A549 (cell line): ENCODE data around the gene TRIM41. TPM values are rescaled to one million over a fixed set of nuclear protein-coding genes. Genes with fewer than 3 reads are reported as not detected.

Source experiments
- CBX8 ChIP-seq: fragments of 200-600 bp; sonication (generic); IDR thresholded peaks from 2 replicates; pipeline ENCODE4 v1.6.1; 2016
- CEBPB ChIP-seq, 2 experiments: fragments of >200 bp in 1 of 2; sonication (Bioruptor Twin) in 1 of 2; formaldehyde crosslinking in 1 of 2; IDR thresholded peaks; 2 replicates each; pipeline ENCODE4 v1.6.1; 2012 to 2016
- CHD2 ChIP-seq: fragments of 150-350 bp; IDR thresholded peaks from 2 replicates; pipeline ENCODE4 v1.6.1; 2014; ENCODE audit warnings: low read length; ENCODE audit not compliant: partially characterized antibody
- EHMT2 ChIP-seq: fragments of 200-600 bp; sonication (generic); IDR thresholded peaks from 2 replicates; pipeline ENCODE4 v1.6.1; 2016; ENCODE audit warnings: antibody characterized with exemption, low read depth, mild to moderate bottlenecking, moderate library complexity
- ESRRA ChIP-seq: fragments of 150-350 bp; IDR thresholded peaks from 2 replicates; pipeline ENCODE4 v1.6.1; 2014; ENCODE audit warnings: mild to moderate bottlenecking, low read length, borderline replicate concordance
- HDAC2 ChIP-seq: fragments of 200-600 bp; sonication (generic); IDR thresholded peaks from 2 replicates; pipeline ENCODE4 v1.6.1; 2016
- HEYL ChIP-seq: fragments of 250-450 bp; sonication (Bioruptor Pico); IDR thresholded peaks from 2 replicates; pipeline ENCODE4 v1.8.0; 2021; ENCODE audit warnings: mild to moderate bottlenecking, moderate library complexity
- HOXA7 ChIP-seq: fragments of 250-450 bp; sonication (Bioruptor Pico); IDR thresholded peaks from 2 replicates; pipeline ENCODE4 v1.5.0; 2020; ENCODE audit warnings: mild to moderate bottlenecking, moderate library complexity
- HOXB13 ChIP-seq: fragments of 250-450 bp; sonication (Bioruptor Pico); IDR thresholded peaks from 2 replicates; pipeline ENCODE4 v1.5.0; 2020; ENCODE audit warnings: low read depth, mild to moderate bottlenecking, moderate library complexity
- MAFK ChIP-seq: fragments of 450-650 bp; IDR thresholded peaks from 2 replicates; pipeline ENCODE4 v1.6.1; 2014; ENCODE audit not compliant: partially characterized antibody
- NPAS2 ChIP-seq: fragments of 250-450 bp; sonication (Bioruptor Pico); IDR thresholded peaks from 2 replicates; pipeline ENCODE4 v1.8.0; 2022; ENCODE audit warnings: mild to moderate bottlenecking, moderate library complexity, borderline replicate concordance
- POLR2A ChIP-seq: IDR thresholded peaks from 2 replicates; pipeline ENCODE4 v1.6.1; 2012; ENCODE audit warnings: mild to moderate bottlenecking, low read length
- RARB ChIP-seq: fragments of 250-450 bp; sonication (Bioruptor Pico); IDR thresholded peaks from 2 replicates; pipeline ENCODE4 v1.8.0; 2021; ENCODE audit warnings: mild to moderate bottlenecking, moderate library complexity
- RCOR1 ChIP-seq: fragments of 150-350 bp; IDR thresholded peaks from 2 replicates; pipeline ENCODE4 v1.6.1; 2014; ENCODE audit warnings: antibody characterized with exemption, low read length, low read depth
- RFX5 ChIP-seq: fragments of 450-650 bp; IDR thresholded peaks from 2 replicates; pipeline ENCODE4 v1.7.1; 2014; ENCODE audit warnings: antibody characterized with exemption, mild to moderate bottlenecking, moderate library complexity
- SMC3 ChIP-seq: fragments of >200 bp; sonication (Bioruptor Twin); formaldehyde crosslinking; IDR thresholded peaks from 3 replicates; pipeline ENCODE4 v1.6.1; 2018; ENCODE audit warnings: inconsistent platforms
- SREBF2 ChIP-seq: fragments of 450-650 bp; IDR thresholded peaks from 2 replicates; pipeline ENCODE4 v1.6.1; 2014; ENCODE audit warnings: mild to moderate bottlenecking, moderate library complexity
- TFCP2L1 ChIP-seq: fragments of 250-450 bp; sonication (Bioruptor Pico); IDR thresholded peaks from 2 replicates; pipeline ENCODE4 v1.5.0; 2021; ENCODE audit warnings: mild to moderate bottlenecking
- TP53 ChIP-seq: fragments of 250-450 bp; sonication (Bioruptor Pico); IDR thresholded peaks from 2 replicates; pipeline ENCODE4 v1.5.0; 2021; ENCODE audit warnings: mild to moderate bottlenecking, moderate library complexity
- ZC3H11A ChIP-seq: fragments of 450-650 bp; IDR thresholded peaks from 2 replicates; pipeline ENCODE4 v1.6.1; 2014; ENCODE audit warnings: antibody characterized with exemption, mild to moderate bottlenecking
- polyA plus RNA-seq, 4 experiments: library from polyadenylated mRNA; depleted of rRNA in 3 of 4; stranded (reverse); fragments of >200 nt; fragmentation: RNase III in 1 of 4; extraction: RNeasy Plus Mini Kit Qiagen cat#74134 plus additional on column Dnase treatment in 1 of 4; gene quantifications; 2 replicates in 3 of 4; 3 replicates in 1 of 4; pipeline ENCODE4 v1.2.3, GENCODE V29; 2011 to 2017
- TF ChIP-seq, protein P1 (sequence below): fragments of 200-600 bp; sonication (generic); IDR thresholded peaks from 2 replicates; pipeline ENCODE4 v1.6.1; 2016; ENCODE audit warnings: antibody characterized with exemption, mild to moderate bottlenecking, moderate library complexity
- TF ChIP-seq, protein P2 (sequence below): fragments of 250-450 bp; sonication (Bioruptor Pico); IDR thresholded peaks from 2 replicates; pipeline ENCODE4 v1.5.0; 2020; ENCODE audit warnings: low read depth, mild to moderate bottlenecking, moderate library complexity
- TF ChIP-seq, protein P3 (sequence below): IDR thresholded peaks from 2 replicates; pipeline ENCODE4 v1.6.1; 2012
- TF ChIP-seq, protein P4 (sequence below): fragments of 250-450 bp; sonication (Bioruptor Pico); IDR thresholded peaks from 2 replicates; pipeline ENCODE4 v1.5.0; 2021; ENCODE audit warnings: mild to moderate bottlenecking, moderate library complexity, borderline replicate concordance
- TF ChIP-seq, protein P5 (sequence below): fragments of 450-650 bp; IDR thresholded peaks from 2 replicates; pipeline ENCODE4 v1.6.1; 2014; ENCODE audit warnings: antibody characterized with exemption

TRIM41 gene
- polyA plus RNA-seq, 2 of the 4 experiments (the other 2 are of a cell fraction): 22.7 to 32.5 TPM

DNA sequence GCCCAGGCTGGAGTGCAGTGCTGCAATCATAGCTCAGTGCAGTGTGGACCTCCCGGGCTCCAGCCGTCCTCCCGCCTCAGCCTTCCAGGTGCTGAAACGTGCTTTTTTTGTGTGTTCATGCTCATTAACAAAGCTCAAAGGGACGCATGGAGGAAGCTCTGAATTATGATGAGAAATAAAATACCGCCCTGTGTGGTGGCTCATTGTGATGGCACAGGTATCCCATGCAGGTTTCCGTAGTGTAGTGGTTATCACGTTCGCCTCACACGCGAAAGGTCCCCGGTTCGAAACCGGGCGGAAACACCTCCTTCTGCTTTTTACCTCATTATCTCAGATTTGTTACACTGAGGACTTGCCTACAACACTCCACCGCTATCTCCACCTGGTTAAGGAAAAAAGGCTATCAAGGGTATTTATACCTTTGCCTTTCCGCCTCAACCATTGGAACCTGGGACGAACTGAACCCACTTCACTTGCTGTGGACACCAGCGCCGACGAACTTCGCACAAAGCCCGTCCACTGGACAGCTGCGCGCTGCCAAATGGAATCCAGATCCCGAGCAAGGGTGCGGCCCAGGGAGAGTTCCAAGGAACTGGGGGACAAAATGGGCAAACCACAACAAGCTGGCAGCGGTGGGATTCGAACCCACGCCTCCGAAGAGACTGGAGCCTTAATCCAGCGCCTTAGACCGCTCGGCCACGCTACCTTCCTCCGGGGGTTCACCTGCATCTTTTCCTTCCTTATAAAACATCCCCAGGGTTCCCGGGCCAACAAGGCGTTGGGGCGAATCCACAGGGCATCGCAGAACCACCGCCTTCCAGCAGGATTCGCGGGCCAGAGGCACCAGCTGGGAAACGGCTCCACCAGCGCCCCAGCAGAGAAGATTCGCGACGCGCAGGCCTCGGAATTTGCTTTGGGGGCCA lies 49.4 kb upstream of the TRIM41 start (continued):
- TF ChIP-seq, protein P1, sequence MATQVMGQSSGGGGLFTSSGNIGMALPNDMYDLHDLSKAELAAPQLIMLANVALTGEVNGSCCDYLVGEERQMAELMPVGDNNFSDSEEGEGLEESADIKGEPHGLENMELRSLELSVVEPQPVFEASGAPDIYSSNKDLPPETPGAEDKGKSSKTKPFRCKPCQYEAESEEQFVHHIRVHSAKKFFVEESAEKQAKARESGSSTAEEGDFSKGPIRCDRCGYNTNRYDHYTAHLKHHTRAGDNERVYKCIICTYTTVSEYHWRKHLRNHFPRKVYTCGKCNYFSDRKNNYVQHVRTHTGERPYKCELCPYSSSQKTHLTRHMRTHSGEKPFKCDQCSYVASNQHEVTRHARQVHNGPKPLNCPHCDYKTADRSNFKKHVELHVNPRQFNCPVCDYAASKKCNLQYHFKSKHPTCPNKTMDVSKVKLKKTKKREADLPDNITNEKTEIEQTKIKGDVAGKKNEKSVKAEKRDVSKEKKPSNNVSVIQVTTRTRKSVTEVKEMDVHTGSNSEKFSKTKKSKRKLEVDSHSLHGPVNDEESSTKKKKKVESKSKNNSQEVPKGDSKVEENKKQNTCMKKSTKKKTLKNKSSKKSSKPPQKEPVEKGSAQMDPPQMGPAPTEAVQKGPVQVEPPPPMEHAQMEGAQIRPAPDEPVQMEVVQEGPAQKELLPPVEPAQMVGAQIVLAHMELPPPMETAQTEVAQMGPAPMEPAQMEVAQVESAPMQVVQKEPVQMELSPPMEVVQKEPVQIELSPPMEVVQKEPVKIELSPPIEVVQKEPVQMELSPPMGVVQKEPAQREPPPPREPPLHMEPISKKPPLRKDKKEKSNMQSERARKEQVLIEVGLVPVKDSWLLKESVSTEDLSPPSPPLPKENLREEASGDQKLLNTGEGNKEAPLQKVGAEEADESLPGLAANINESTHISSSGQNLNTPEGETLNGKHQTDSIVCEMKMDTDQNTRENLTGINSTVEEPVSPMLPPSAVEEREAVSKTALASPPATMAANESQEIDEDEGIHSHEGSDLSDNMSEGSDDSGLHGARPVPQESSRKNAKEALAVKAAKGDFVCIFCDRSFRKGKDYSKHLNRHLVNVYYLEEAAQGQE: no peak
- TF ChIP-seq RCOR1: no peak
- TF ChIP-seq HOXB13 (CRISPR knock-in tag): no peak
- 0 out of 3 replicates have a peak, but pooled peaks have one; percentile 16 for TF ChIP-seq SMC3
- peak in 1 of 2 experiments; percentile 23; a peak in 1 of 4 replicates for TF ChIP-seq CEBPB (IDR thresholded peaks at IDR 0.05)
- TF ChIP-seq CHD2: no peak
- TF ChIP-seq, protein P2, sequence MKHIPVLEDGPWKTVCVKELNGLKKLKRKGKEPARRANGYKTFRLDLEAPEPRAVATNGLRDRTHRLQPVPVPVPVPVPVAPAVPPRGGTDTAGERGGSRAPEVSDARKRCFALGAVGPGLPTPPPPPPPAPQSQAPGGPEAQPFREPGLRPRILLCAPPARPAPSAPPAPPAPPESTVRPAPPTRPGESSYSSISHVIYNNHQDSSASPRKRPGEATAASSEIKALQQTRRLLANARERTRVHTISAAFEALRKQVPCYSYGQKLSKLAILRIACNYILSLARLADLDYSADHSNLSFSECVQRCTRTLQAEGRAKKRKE (CRISPR knock-in tag): no peak; the same call in 1 of the 2 replicates
- TF ChIP-seq, protein P3, sequence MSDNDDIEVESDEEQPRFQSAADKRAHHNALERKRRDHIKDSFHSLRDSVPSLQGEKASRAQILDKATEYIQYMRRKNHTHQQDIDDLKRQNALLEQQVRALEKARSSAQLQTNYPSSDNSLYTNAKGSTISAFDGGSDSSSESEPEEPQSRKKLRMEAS: 0 out of 2 replicates have a peak, but pooled peaks have one; percentile 40
- no peak for TF ChIP-seq RFX5
- no peak for TF ChIP-seq HOXA7 (CRISPR knock-in tag)
- peak; percentile 59; the same call in 1 of the 2 replicates for TF ChIP-seq EHMT2
- TF ChIP-seq POLR2A: no peak
- no peak for TF ChIP-seq HEYL
- TF ChIP-seq HDAC2: no peak
- TF ChIP-seq ZC3H11A: no peak
- no peak for TF ChIP-seq NPAS2 (CRISPR knock-in tag)
- TF ChIP-seq, protein P4, sequence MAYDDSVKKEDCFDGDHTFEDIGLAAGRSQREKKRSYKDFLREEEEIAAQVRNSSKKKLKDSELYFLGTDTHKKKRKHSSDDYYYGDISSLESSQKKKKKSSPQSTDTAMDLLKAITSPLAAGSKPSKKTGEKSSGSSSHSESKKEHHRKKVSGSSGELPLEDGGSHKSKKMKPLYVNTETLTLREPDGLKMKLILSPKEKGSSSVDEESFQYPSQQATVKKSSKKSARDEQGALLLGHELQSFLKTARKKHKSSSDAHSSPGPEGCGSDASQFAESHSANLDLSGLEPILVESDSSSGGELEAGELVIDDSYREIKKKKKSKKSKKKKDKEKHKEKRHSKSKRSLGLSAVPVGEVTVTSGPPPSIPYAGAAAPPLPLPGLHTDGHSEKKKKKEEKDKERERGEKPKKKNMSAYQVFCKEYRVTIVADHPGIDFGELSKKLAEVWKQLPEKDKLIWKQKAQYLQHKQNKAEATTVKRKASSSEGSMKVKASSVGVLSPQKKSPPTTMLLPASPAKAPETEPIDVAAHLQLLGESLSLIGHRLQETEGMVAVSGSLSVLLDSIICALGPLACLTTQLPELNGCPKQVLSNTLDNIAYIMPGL (CRISPR knock-in tag): peak; percentile 10; the same call in 1 of the 2 replicates
- TF ChIP-seq TP53 (CRISPR knock-in tag): no peak
- TF ChIP-seq, protein P5, sequence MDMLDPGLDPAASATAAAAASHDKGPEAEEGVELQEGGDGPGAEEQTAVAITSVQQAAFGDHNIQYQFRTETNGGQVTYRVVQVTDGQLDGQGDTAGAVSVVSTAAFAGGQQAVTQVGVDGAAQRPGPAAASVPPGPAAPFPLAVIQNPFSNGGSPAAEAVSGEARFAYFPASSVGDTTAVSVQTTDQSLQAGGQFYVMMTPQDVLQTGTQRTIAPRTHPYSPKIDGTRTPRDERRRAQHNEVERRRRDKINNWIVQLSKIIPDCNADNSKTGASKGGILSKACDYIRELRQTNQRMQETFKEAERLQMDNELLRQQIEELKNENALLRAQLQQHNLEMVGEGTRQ: no peak
- no peak for TF ChIP-seq ESRRA
- TF ChIP-seq RARB: no peak
- TF ChIP-seq TFCP2L1 (CRISPR knock-in tag): no peak; the same call in 1 of the 2 replicates
- no peak for TF ChIP-seq CBX8
- TF ChIP-seq MAFK: no peak
- peak; percentile 71 for TF ChIP-seq SREBF2
